ENCODE measurements around the gene THAP12. TPM values are rescaled to one million over a fixed set of nuclear protein-coding genes. Genes with fewer than 3 reads are reported as not detected.

Gene THAP12
- total and polyA plus RNA-seq, 2 donors (not counting 3 experiments of a cell fraction or from before 2014, with no cell fraction given) = 12.2 to 36.7 TPM

DNA sequence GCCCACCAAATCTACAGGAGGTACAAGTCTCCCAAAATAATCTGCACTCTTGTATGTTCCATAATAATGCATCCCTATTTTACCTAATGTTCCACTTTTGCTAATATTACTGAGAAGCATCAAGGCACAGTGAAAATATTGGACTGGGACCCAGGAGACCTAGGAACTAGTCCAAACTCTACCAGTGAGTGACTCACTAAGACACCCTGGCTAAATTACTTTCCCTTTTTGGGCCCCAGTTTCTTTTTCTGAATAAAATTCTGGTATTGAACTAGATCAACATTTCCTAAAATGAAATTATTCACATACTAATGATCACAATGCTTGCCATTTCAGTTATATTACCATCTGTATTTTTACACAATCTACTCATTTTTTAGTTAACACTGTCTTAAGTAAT, 19.6 kb downstream of the THAP12 start:
- H3K27ac ChIP-seq (ENCODE audit: insufficient read depth, low read depth, low read length) = no peak overlapping the region
- no peak overlapping the region for H3K9ac ChIP-seq (replicated peaks; ENCODE audit: extremely low read depth, insufficient read depth, low read length)
- no peaks in the 10 kb centered on the region for H3K9me1 ChIP-seq (replicated peaks; ENCODE audit: control insufficient read depth, extremely low read depth, insufficient read depth, low read length)
- TF ChIP-seq, protein P1, sequence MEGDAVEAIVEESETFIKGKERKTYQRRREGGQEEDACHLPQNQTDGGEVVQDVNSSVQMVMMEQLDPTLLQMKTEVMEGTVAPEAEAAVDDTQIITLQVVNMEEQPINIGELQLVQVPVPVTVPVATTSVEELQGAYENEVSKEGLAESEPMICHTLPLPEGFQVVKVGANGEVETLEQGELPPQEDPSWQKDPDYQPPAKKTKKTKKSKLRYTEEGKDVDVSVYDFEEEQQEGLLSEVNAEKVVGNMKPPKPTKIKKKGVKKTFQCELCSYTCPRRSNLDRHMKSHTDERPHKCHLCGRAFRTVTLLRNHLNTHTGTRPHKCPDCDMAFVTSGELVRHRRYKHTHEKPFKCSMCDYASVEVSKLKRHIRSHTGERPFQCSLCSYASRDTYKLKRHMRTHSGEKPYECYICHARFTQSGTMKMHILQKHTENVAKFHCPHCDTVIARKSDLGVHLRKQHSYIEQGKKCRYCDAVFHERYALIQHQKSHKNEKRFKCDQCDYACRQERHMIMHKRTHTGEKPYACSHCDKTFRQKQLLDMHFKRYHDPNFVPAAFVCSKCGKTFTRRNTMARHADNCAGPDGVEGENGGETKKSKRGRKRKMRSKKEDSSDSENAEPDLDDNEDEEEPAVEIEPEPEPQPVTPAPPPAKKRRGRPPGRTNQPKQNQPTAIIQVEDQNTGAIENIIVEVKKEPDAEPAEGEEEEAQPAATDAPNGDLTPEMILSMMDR (IDR thresholded peaks at IDR 0.05; ENCODE audit: extremely low read depth in 1 of 2, insufficient read depth in 1 of 2, low read depth in 1 of 2, low read length in 2 of 2) = no peak
- TF ChIP-seq JUN (IDR thresholded peaks at IDR 0.05; ENCODE audit: borderline replicate concordance, insufficient read depth, insufficient read length, low read depth) (no peak), EZH2 (IDR thresholded peaks at IDR 0.05; ENCODE audit: borderline replicate concordance, low read depth, low read length, severe bottlenecking) (no peak), POLR2A (IDR thresholded peaks at IDR 0.05; ENCODE audit: low read depth, low read length) (no peak), MYC (IDR thresholded peaks at IDR 0.05; ENCODE audit: low read depth, low read length) (no peak), GATA2 (IDR thresholded peaks at IDR 0.05; ENCODE audit: insufficient read depth, insufficient read length, low read depth, low read length) (no peak), FOS (IDR thresholded peaks at IDR 0.05; ENCODE audit: borderline replicate concordance, insufficient read depth, low read length) (no peak), POLR2AphosphoS5 (IDR thresholded peaks at IDR 0.05; ENCODE audit: insufficient read depth, low read depth, low read length) (no peak)
- TF ChIP-seq, protein P2, sequence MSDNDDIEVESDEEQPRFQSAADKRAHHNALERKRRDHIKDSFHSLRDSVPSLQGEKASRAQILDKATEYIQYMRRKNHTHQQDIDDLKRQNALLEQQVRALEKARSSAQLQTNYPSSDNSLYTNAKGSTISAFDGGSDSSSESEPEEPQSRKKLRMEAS (IDR thresholded peaks at IDR 0.05; ENCODE audit: insufficient read depth, insufficient read length) = no peak
- CTCF ChIA-PET = interaction anchor here (0.7 kb wide), 1 partner anchor 209 kb away, joined by 3 read pairs; no protein-coding TSS in a partner anchor
- no peaks in the 10 kb centered on the region for H3K9me3 ChIP-seq (replicated peaks; ENCODE audit: control insufficient read depth, insufficient read depth, low read length)
- H3K36me3 ChIP-seq (ENCODE audit: control insufficient read depth in 2 of 2, extremely low read depth in 1 of 2, insufficient read depth in 2 of 2, low read length in 2 of 2) = no peaks in the 10 kb centered on the region
- FAIRE-seq (no peak), DNase-seq (ENCODE audit: low read depth, low spot score) (no peak)
- no peak overlapping the region for H3K4me3 ChIP-seq (replicated peaks in 1 of 3; ENCODE audit: insufficient read depth in 1 of 3, low read depth in 1 of 3, low read length in 3 of 3)
- H2AFZ ChIP-seq (ENCODE audit: low read depth, low read length) = no peak overlapping the region
- POLR2A ChIA-PET = no interaction called here
- no TSS peak for BruUV-seq (replicated peaks)
- peaks cover 20% of the 10 kb centered on the region for H3K79me2 ChIP-seq (ENCODE audit: control insufficient read depth, insufficient read depth, low read length)
- intact Hi-C loops (cut with micrococcal nuclease) = no loop called here
- no peaks in the 10 kb centered on the region for H3K27me3 ChIP-seq (ENCODE audit: control insufficient read depth in 2 of 2, insufficient read depth in 2 of 2, low read length in 2 of 2)
- H4K20me1 ChIP-seq (replicated peaks; ENCODE audit: control insufficient read depth, extremely low read depth, insufficient read depth, low read length) = no peaks in the 10 kb centered on the region
- dilution Hi-C loops (cut with MboI; ENCODE audit: extremely low pct_ligation_motif_present, low sequenced_read_pairs) = no loop called here
- no peak overlapping the region for H3K4me2 ChIP-seq (ENCODE audit: insufficient read depth, low read length)
- no peaks in the 10 kb centered on the region for H3K4me1 ChIP-seq (ENCODE audit: control insufficient read depth, extremely low read depth, insufficient read depth, low read length)

Measured in endothelial cell of umbilical vein (primary cell).